Measurements from ENCODE around the gene SLC36A3.

- TF ChIP-seq CTCF (conservative IDR thresholded peaks at IDR 0.05) (no peak), ZFX (IDR thresholded peaks at IDR 0.05) (no peak)
Measured at GRCh38 chr5:151278845-151279244, 24.7 kb downstream of the SLC36A3 start.
